Ishikawa (cell line): ENCODE results near the gene TNRC6B.

Source experiments
- CEBPB ChIP-seq: IDR thresholded peaks from 2 replicates; pipeline ENCODE4 v1.6.1; 2012
- CREB1 ChIP-seq: IDR thresholded peaks from 2 replicates; pipeline ENCODE4 v1.6.1; 2012; ENCODE audit warnings: low read depth
- EGR1 ChIP-seq: IDR thresholded peaks from 2 replicates; pipeline ENCODE4 v1.6.1; 2012
- EP300 ChIP-seq: IDR thresholded peaks from 2 replicates; pipeline ENCODE4 v1.6.1; 2012; ENCODE audit warnings: borderline replicate concordance
- FOXM1 ChIP-seq: IDR thresholded peaks from 2 replicates; pipeline ENCODE4 v1.6.1; 2012; ENCODE audit warnings: low read depth, borderline replicate concordance
- MAX ChIP-seq: IDR thresholded peaks from 2 replicates; pipeline ENCODE4 v1.6.1; 2012
- NFIC ChIP-seq: IDR thresholded peaks from 2 replicates; pipeline ENCODE4 v1.6.1; 2012
- RAD21 ChIP-seq: IDR thresholded peaks from 2 replicates; pipeline ENCODE4 v1.6.1; 2012; ENCODE audit warnings: low read depth
- REST ChIP-seq: IDR thresholded peaks from 2 replicates; pipeline ENCODE4 v1.6.1; 2012; ENCODE audit warnings: low read depth, mild to moderate bottlenecking
- TAF1 ChIP-seq: IDR thresholded peaks from 2 replicates; pipeline ENCODE4 v1.6.1; 2012; ENCODE audit warnings: low read depth, mild to moderate bottlenecking
- TCF12 ChIP-seq: IDR thresholded peaks from 2 replicates; pipeline ENCODE4 v1.6.1; 2012; ENCODE audit warnings: low read depth
- TEAD4 ChIP-seq: IDR thresholded peaks from 2 replicates; pipeline ENCODE4 v1.6.1; 2012
- USF1 ChIP-seq: IDR thresholded peaks from 2 replicates; pipeline ENCODE4 v1.6.1; 2012
- YY1 ChIP-seq: IDR thresholded peaks from 2 replicates; pipeline ENCODE4 v1.6.1; 2012; ENCODE audit warnings: low read depth
- ZBTB7A ChIP-seq: IDR thresholded peaks from 2 replicates; pipeline ENCODE4 v1.6.1; 2012; ENCODE audit warnings: low read depth

TNRC6B gene

GRCh38 chr22:40199223-40199622 is 21.5 kb downstream of the TNRC6B start:
- no peak for TF ChIP-seq EP300
- no peak for TF ChIP-seq ZBTB7A
- no peak for TF ChIP-seq TCF12
- TF ChIP-seq YY1, result no peak
- no peak for TF ChIP-seq MAX
- TF ChIP-seq FOXM1, result no peak
- TF ChIP-seq TEAD4, result no peak
- TF ChIP-seq NFIC, result no peak
- TF ChIP-seq CEBPB, result no peak
- TF ChIP-seq EGR1, result no peak
- TF ChIP-seq CREB1, result no peak

- TF ChIP-seq EGR1, result no peak
- TF ChIP-seq CEBPB, result no peak
- TF ChIP-seq TAF1, result no peak
- no peak for TF ChIP-seq YY1
- no peak for TF ChIP-seq FOXM1
- TF ChIP-seq USF1, result no peak
- no peak for TF ChIP-seq EP300
- TF ChIP-seq MAX, result no peak
- TF ChIP-seq RAD21, result no peak
- no peak for TF ChIP-seq REST
- no peak for TF ChIP-seq TEAD4
- TF ChIP-seq ZBTB7A, result no peak
- TF ChIP-seq NFIC, result no peak
- no peak for TF ChIP-seq CREB1
- TF ChIP-seq TCF12, result no peak
Measured at GRCh38 chr22:40199852-40200251, 22.1 kb downstream of the TNRC6B start.

GRCh38 chr22:40200795-40201530 is 23.2 kb downstream of the TNRC6B start:
- no peak for TF ChIP-seq FOXM1
- no peak for TF ChIP-seq MAX
- TF ChIP-seq EGR1, result no peak
- TF ChIP-seq CREB1, result no peak
- no peak for TF ChIP-seq TAF1
- TF ChIP-seq RAD21, result no peak
- TF ChIP-seq YY1, result no peak
- TF ChIP-seq EP300, result no peak
- no peak for TF ChIP-seq NFIC
- no peak for TF ChIP-seq CEBPB
- TF ChIP-seq ZBTB7A, result no peak
- TF ChIP-seq REST, result no peak
- no peak for TF ChIP-seq TEAD4
- no peak for TF ChIP-seq USF1
- TF ChIP-seq TCF12, result no peak

- TF ChIP-seq CREB1, result no peak
- no peak for TF ChIP-seq ZBTB7A
- no peak for TF ChIP-seq CEBPB
- TF ChIP-seq TCF12, result no peak
- no peak for TF ChIP-seq YY1
- TF ChIP-seq TAF1, result no peak
- TF ChIP-seq EP300, result no peak
Measured at GRCh38 chr22:40202225-40202944, 24.7 kb downstream of the TNRC6B start.

GRCh38 chr22:40203572-40203971 is 25.8 kb downstream of the TNRC6B start:
- TF ChIP-seq FOXM1 (no peak), TAF1 (no peak), EGR1 (no peak), CEBPB (no peak), MAX (no peak), RAD21 (no peak), EP300 (no peak), ZBTB7A (no peak), USF1 (no peak), YY1 (no peak), TCF12 (no peak), TEAD4 (no peak), NFIC (no peak), CREB1 (no peak), REST (no peak)
